Kidney epithelial cell (primary cell): ENCODE measurements around the gene CASK. TPM values are rescaled to one million over a fixed set of nuclear protein-coding genes. Genes with fewer than 3 reads are reported as not detected.

ENCODE experiments used
- DNase-seq: peaks from one replicate; pipeline ENCODE4 v3.0.0-alpha.2; 2010; ENCODE audit warnings: low read depth
- H3K27me3 ChIP-seq: 2 replicates; pipeline ENCODE4 v1.6.0; 2011; ENCODE audit warnings: low read length; ENCODE audit not compliant: control insufficient read depth, insufficient read depth
- H3K36me3 ChIP-seq: 2 replicates; pipeline ENCODE4 v1.5.1; 2011; ENCODE audit warnings: low read length; ENCODE audit not compliant: control insufficient read depth, insufficient read depth
- H3K4me3 ChIP-seq: 2 replicates; pipeline ENCODE4 v1.5.1; 2011; ENCODE audit warnings: low read depth, mild to moderate bottlenecking, control low read depth, low read length
- CTCF ChIP-seq: IDR thresholded peaks from 2 replicates; pipeline ENCODE4 v1.5.1; 2011; ENCODE audit warnings: mild to moderate bottlenecking, moderate library complexity, low read length, control low read depth, inconsistent platforms; ENCODE audit not compliant: insufficient read depth, poor library complexity, severe bottlenecking
- total RNA-seq: library from RNA; depleted of rRNA; stranded (reverse); fragments of >200 nt; gene quantifications from 2 replicates; pipeline ENCODE4 v1.2.3, GENCODE V29; 2015

The CASK gene
- total RNA-seq, 1 donor from 2014 or later: 69.1 TPM

- no peak for TF ChIP-seq CTCF
Observed at GRCh38 chrX:41708486-41708885, 214.9 kb downstream of the CASK start.

GRCh38 chrX:41707218-41707617 is 216.1 kb downstream of the CASK start:
- DNase-seq: no peak
- TF ChIP-seq CTCF: no peak
- Histone ChIP-seq H3K27me3 (no peaks in the 10 kb centered on the region), H3K4me3 (no peak overlapping the region), H3K36me3 (no peaks in the 10 kb centered on the region)

More at GRCh38 chrX:41708486-41708885, 214.9 kb downstream of the CASK start:
- no peaks in the 10 kb centered on the region for H3K27me3 ChIP-seq
- DNase-seq: no peak
- no peak overlapping the region for H3K4me3 ChIP-seq
- no peaks in the 10 kb centered on the region for H3K36me3 ChIP-seq

GRCh38 chrX:41705680-41706374 is 217.5 kb downstream of the CASK start:
- no peaks in the 10 kb centered on the region for H3K27me3 ChIP-seq
- DNase-seq: no peak
- no peak for TF ChIP-seq CTCF
- no peaks in the 10 kb centered on the region for H3K36me3 ChIP-seq
- no peak overlapping the region for H3K4me3 ChIP-seq

GRCh38 chrX:41705042-41705441 is 218.3 kb downstream of the CASK start:
- H3K27me3 ChIP-seq: no peaks in the 10 kb centered on the region
- H3K4me3 ChIP-seq: no peak overlapping the region
- TF ChIP-seq CTCF: no peak
- H3K36me3 ChIP-seq: no peaks in the 10 kb centered on the region
- no peak for DNase-seq

GRCh38 chrX:41703574-41704029 is 219.8 kb downstream of the CASK start:
- no peak for DNase-seq
- no peaks in the 10 kb centered on the region for H3K36me3 ChIP-seq
- no peak overlapping the region for H3K4me3 ChIP-seq
- TF ChIP-seq CTCF: no peak
- H3K27me3 ChIP-seq: no peaks in the 10 kb centered on the region

GRCh38 chrX:41695426-41695825 is 227.9 kb downstream of the CASK start:
- DNase-seq: no peak
- Histone ChIP-seq H3K27me3 (no peaks in the 10 kb centered on the region), H3K36me3 (no peaks in the 10 kb centered on the region), H3K4me3 (no peak overlapping the region)
- no peak for TF ChIP-seq CTCF
